ENCODE measurements around the gene GBA2. TPM values are rescaled to one million over a fixed set of nuclear protein-coding genes. Genes with fewer than 3 reads are reported as not detected.

GBA2 gene
- total and polyA plus RNA-seq, 2 experiments from 2014 or later, result 32.1 to 80.1 TPM

DNA sequence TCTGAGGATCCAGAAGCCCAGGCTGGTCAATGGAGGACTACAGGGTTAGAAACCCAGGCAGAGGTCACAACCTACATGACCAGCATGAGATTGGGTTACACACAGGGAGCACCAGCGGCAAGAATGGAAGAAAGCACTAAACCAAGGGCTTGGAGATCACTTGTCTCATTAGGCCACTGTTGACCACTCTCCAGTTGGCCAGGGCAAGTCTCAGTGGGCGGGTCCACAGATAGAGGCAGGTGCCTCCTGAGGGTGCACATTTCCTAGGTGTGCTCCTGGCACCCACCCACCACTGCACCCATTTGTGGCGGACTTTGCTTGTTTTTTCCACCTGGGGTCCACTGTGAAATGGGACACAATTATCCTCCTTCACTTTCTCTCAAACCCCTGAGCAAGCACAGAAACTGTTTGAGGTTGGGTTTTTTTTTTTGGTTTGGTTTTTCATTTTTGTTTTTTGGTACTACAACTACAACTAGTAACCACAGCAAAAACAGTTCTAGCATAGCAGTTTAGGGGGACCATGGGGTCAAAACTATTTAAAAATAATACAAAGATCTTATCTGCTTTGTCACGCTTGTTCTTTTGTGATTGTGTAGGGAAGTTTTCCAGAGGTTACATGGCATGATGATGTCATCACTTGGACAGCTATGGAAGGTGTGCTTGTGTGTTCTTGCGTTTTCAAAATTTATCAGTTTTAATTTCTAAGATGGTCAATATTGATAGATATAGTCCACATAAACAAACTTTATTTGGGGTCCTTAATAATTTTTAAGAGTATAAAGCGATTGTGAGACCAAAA is 48.5 kb upstream of the GBA2 start (continued):
- TF ChIP-seq, protein P1, sequence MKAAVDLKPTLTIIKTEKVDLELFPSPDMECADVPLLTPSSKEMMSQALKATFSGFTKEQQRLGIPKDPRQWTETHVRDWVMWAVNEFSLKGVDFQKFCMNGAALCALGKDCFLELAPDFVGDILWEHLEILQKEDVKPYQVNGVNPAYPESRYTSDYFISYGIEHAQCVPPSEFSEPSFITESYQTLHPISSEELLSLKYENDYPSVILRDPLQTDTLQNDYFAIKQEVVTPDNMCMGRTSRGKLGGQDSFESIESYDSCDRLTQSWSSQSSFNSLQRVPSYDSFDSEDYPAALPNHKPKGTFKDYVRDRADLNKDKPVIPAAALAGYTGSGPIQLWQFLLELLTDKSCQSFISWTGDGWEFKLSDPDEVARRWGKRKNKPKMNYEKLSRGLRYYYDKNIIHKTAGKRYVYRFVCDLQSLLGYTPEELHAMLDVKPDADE (IDR thresholded peaks at IDR 0.05), result no peak
- TF ChIP-seq EZH2 (IDR thresholded peaks at IDR 0.05; ENCODE audit: low read depth, unreplicated experiment) (no peak), ZNF114 (CRISPR knock-in tag; IDR thresholded peaks at IDR 0.05) (no peak), POLR2AphosphoS5 (IDR thresholded peaks at IDR 0.05; ENCODE audit: low read depth) (no peak), JUNB (IDR thresholded peaks at IDR 0.05; ENCODE audit: unreplicated experiment) (no peak), EZH2phosphoT487 (IDR thresholded peaks at IDR 0.05; ENCODE audit: unreplicated experiment) (no peak), NANOG (IDR thresholded peaks at IDR 0.05; ENCODE audit: borderline replicate concordance) (no peak)
- TF ChIP-seq, protein P2, sequence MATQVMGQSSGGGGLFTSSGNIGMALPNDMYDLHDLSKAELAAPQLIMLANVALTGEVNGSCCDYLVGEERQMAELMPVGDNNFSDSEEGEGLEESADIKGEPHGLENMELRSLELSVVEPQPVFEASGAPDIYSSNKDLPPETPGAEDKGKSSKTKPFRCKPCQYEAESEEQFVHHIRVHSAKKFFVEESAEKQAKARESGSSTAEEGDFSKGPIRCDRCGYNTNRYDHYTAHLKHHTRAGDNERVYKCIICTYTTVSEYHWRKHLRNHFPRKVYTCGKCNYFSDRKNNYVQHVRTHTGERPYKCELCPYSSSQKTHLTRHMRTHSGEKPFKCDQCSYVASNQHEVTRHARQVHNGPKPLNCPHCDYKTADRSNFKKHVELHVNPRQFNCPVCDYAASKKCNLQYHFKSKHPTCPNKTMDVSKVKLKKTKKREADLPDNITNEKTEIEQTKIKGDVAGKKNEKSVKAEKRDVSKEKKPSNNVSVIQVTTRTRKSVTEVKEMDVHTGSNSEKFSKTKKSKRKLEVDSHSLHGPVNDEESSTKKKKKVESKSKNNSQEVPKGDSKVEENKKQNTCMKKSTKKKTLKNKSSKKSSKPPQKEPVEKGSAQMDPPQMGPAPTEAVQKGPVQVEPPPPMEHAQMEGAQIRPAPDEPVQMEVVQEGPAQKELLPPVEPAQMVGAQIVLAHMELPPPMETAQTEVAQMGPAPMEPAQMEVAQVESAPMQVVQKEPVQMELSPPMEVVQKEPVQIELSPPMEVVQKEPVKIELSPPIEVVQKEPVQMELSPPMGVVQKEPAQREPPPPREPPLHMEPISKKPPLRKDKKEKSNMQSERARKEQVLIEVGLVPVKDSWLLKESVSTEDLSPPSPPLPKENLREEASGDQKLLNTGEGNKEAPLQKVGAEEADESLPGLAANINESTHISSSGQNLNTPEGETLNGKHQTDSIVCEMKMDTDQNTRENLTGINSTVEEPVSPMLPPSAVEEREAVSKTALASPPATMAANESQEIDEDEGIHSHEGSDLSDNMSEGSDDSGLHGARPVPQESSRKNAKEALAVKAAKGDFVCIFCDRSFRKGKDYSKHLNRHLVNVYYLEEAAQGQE (IDR thresholded peaks at IDR 0.05; ENCODE audit: unreplicated experiment), result no peak
- TF ChIP-seq, protein P3, sequence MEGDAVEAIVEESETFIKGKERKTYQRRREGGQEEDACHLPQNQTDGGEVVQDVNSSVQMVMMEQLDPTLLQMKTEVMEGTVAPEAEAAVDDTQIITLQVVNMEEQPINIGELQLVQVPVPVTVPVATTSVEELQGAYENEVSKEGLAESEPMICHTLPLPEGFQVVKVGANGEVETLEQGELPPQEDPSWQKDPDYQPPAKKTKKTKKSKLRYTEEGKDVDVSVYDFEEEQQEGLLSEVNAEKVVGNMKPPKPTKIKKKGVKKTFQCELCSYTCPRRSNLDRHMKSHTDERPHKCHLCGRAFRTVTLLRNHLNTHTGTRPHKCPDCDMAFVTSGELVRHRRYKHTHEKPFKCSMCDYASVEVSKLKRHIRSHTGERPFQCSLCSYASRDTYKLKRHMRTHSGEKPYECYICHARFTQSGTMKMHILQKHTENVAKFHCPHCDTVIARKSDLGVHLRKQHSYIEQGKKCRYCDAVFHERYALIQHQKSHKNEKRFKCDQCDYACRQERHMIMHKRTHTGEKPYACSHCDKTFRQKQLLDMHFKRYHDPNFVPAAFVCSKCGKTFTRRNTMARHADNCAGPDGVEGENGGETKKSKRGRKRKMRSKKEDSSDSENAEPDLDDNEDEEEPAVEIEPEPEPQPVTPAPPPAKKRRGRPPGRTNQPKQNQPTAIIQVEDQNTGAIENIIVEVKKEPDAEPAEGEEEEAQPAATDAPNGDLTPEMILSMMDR (conservative IDR thresholded peaks at IDR 0.05; ENCODE audit: low read depth in 2 of 2), result no peak

DNA sequence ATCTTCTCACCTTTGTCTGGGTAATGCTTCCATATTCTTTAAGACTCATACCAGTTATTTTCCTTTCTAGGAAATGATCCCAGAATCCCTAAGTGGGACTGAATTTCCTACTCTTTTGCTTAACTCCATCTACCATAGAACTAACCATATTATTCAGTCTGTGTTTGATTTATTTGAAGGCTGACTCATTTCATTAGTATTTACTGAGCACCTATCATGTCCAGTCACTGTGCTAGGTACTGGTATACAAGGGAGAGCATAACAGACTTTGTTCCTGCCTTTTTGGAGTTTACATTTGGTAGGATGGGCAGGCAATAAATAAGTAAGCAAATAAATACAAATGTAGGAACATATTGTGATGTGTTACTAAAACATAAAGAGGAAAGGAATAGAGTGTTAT is 46.7 kb upstream of the GBA2 start:
- Mint-ChIP-seq H3K36me3 (ENCODE audit: low read depth) (no peaks in the 10 kb centered on the region; the same call in 2 of the 3 replicates), H3K4me1 (peaks cover 10% of the 10 kb centered on the region; the same call in 2 of the 3 replicates), H3K27ac (no peak overlapping the region), H3K27me3 (ENCODE audit: insufficient read depth, low read depth, poor library complexity) (peaks cover 14% of the 10 kb centered on the region), H3K4me3 (no peak overlapping the region), H3K9me3 (no peaks in the 10 kb centered on the region)
- Histone ChIP-seq H3K27ac (ENCODE audit: low read depth) (no peak overlapping the region), H3K36me3 (ENCODE audit: insufficient read depth) (no peaks in the 10 kb centered on the region), H3F3A (replicated peaks; ENCODE audit: low read depth) (0 out of 2 replicates have a peak, but pooled peaks cover 3% of the 10 kb centered on the region), H3K9me2 (ENCODE audit: insufficient read depth) (no peaks in the 10 kb centered on the region), H3K79me2 (replicated peaks; ENCODE audit: insufficient read depth) (no peaks in the 10 kb centered on the region), H3K27me3 (ENCODE audit: insufficient read depth) (peaks cover 4% of the 10 kb centered on the region; the same call in 1 of the 2 replicates), H2AFZ (no peak overlapping the region), H3K4me1 (ENCODE audit: insufficient read depth) (peaks cover 6% of the 10 kb centered on the region; the same call in 1 of the 2 replicates), H4K20me1 (replicated peaks; ENCODE audit: insufficient read depth) (no peaks in the 10 kb centered on the region; the same call in 1 of the 2 replicates), H3K4me3 (no peak overlapping the region), H3K4me2 (no peak overlapping the region)
- no peak for ATAC-seq
- DNase-seq (ENCODE audit: low spot score), result no peak
- TF ChIP-seq JUNB (IDR thresholded peaks at IDR 0.05; ENCODE audit: unreplicated experiment) (no peak), EZH2phosphoT487 (IDR thresholded peaks at IDR 0.05; ENCODE audit: unreplicated experiment) (no peak)
- TF ChIP-seq, protein P3 (conservative IDR thresholded peaks at IDR 0.05; ENCODE audit: low read depth in 2 of 2), result no peak

Measured in GM23338 (cell line).